Activated CD4-positive, alpha-beta T cell treated with anti-CD3 and anti-CD28 coated beads, Interleukin-2, amount 50 U/mL, for 24 hours (primary cell): ENCODE results near the gene EML1.
A peak's percentile ranks its signal among the peaks of the same experiment; 100 is the strongest.

Experiments
- DNase-seq, 2 donors: peaks; one replicate each; pipeline ENCODE4 v3.0.0-alpha.2; 2020; ENCODE audit warnings: low read depth in 1 of 2, low spot score in 1 of 2

The EML1 gene

GRCh38 chr14:99961826-99962518 lies 168.8 kb downstream of the EML1 start:
- DNase-seq, result no peak

GRCh38 chr14:99964979-99965378 lies 171.8 kb downstream of the EML1 start:
- DNase-seq, result no peak

- no peak for DNase-seq
Observed at GRCh38 chr14:99966037-99966835, 173.0 kb downstream of the EML1 start.

GRCh38 chr14:99966912-99967311 lies 173.7 kb downstream of the EML1 start:
- no peak for DNase-seq

- no peak for DNase-seq
Observed at GRCh38 chr14:99968191-99968920, 175.1 kb downstream of the EML1 start.

DNA sequence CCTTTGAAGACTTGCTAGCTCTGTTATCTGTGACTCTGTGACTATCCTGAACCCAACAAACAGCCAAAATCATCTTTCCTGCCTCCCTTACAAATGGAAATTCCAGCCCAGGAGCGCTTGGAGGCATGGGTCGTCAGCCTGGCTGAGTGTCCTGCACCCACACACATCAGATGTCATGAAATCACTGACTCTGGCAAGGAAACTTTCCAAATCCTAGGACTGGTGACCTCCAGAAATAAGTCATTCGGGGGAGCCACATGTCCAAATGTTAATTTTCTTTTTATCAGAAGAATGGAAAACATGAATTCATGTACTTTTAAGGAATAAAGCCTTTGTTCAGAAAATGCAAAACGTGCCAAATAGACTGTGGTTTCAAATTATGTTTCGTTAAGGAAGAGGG lies 175.7 kb downstream of the EML1 start:
- no peak for DNase-seq

GRCh38 chr14:99969673-99970322 lies 176.6 kb downstream of the EML1 start:
- no peak for DNase-seq

- DNase-seq, result peak; percentile 77 to 78
Observed at GRCh38 chr14:99971087-99971940, 178.1 kb downstream of the EML1 start.

DNA sequence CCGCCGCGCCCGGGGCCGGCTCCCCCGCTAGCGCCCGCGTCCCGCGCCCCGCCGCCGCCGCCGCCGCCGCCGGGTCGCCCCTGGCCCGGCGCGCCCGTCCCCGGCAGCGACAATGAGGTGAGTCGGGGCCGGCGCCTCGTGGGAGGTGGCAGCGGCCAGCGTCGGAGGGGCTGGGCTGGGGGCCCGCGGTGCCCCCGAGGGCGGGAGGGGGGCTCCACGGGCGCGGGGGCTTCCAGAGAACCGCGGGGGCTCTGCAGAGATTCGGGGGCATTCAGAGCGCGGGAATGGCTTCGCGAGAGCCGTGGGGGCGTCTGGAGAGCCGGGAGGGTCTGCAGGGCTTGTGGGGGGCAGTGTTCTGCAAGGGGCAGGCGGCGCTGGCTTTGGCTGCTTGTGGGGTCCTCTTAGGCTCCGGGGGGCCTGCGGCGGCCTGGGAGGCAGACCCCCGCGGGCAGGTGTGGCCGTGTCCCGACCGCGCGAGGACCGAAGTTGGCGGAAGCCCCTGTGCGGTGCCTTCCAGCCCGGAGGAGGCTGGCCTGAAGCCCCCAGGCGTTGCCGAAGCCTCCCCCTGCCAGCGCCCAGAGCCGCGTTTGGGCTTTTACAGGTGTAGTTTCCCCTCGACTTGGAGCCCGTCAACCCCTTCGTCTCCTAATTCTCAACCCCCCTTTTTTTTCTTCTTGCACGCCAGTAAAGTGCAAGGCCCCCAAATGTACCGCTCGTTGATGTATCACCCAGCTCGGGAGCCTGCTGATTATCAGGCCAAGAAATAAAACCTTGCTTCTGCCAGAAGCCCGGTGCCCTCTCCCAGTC lies 178.9 kb downstream of the EML1 start:
- no peak for DNase-seq

GRCh38 chr14:99972748-99973466 lies 179.7 kb downstream of the EML1 start:
- DNase-seq, result no peak

GRCh38 chr14:99975190-99975589 lies 182.0 kb downstream of the EML1 start:
- DNase-seq, result no peak

DNA sequence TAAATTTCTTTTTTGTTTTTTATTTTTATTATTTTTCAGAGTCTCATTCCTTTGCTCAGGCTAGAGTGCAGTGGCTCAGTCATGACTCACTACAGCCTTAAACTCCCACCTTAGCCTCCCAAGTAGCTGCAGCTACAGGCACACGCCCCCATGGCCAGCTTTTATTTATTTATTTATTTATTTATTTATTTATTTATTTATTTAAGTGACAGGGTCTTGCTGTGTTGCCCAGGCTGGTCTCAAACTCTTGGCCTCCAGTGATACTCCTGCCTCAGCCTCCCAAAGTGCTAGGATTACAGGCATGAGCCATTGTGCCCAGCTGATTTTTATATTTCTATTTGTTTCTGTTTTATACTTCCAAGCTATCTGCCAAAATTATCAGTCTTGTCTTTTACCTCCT lies 182.8 kb downstream of the EML1 start:
- no peak for DNase-seq

- no peak for DNase-seq
Observed at GRCh38 chr14:99976681-99977080, 183.5 kb downstream of the EML1 start.

GRCh38 chr14:99980299-99980698 lies 187.1 kb downstream of the EML1 start:
- DNase-seq, result no peak

DNA sequence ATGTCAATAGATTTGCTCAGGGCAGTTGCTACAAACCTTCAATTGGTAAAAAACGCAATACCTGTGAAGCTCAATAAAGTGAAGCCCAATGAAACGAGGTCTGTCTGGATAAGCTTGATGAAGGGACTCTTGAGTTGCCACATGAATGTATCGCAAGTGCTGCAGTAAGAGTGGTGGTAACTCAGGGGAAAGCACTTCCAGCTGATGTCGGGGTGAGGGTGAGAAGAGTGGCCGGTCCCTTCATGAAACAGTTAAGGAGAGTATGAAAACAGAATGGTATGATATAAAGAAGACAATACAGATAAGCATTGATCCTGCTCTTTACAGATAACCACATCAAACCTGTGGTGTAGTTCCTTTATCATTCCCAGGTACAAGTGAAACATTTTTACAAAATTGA lies 188.6 kb downstream of the EML1 start:
- DNase-seq, result no peak

GRCh38 chr14:99982537-99983250 lies 189.5 kb downstream of the EML1 start:
- DNase-seq, result peak; percentile 18 to 61

- DNase-seq, result no peak
Observed at GRCh38 chr14:99983251-99984015, 190.2 kb downstream of the EML1 start.

DNA sequence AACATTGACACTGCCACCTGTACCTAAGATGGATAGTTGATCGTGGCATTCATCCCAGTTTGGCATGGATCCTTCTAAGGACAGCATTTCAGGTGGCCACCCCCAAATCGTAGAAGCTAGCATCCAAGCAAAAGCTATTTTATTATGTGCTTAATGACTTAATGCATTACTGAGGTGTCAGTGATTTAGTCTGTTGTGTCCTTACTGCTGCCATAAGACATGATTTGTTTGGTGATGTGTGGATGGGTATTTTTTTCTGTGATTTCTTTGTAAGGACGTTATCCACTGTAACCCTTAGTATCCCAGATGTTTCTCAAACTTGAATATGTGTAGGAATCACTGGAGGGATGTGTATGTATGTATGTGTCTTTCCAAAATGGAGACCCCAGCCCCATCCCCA lies 190.8 kb downstream of the EML1 start:
- no peak for DNase-seq
